Measurements from ENCODE around the gene SCARB2. TPM values are rescaled to one million over a fixed set of nuclear protein-coding genes. Genes with fewer than 3 reads are reported as not detected.
A peak's percentile ranks its signal among the peaks of the same experiment; 100 is the strongest.

The SCARB2 gene
- total RNA-seq, 1 donor from 2014 or later, result 106 TPM

DNA sequence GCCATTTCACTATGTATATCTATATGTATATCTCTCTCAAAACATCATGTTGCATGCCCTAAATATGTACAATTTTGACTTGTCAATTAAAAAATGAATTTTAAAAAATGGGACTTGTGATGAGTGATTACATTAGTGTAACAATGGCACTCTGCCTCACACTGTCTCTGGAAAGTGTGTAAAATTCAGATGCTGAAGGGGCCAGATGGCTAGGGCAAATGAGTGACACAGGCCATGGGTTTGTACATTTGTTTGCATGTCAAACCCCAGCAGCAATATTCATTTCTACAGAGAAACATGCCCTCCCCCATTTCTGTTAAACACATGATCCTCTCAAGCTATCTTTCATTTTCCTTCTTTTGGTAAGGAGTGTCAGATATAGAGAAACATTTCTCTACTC is 8.1 kb downstream of the SCARB2 start:
- Mint-ChIP-seq H3K9me3 (no peaks in the 10 kb centered on the region), H3K27me3 (ENCODE audit: low read depth) (no peaks in the 10 kb centered on the region), H3K4me1 (peaks cover 56% of the 10 kb centered on the region), H3K4me3 (no peak overlapping the region), H3K36me3 (no peaks in the 10 kb centered on the region), H3K27ac (peak overlapping the region; percentile 96)
- no peak for DNase-seq (ENCODE audit: low spot score in 2 of 2, unreplicated experiment in 2 of 2)
- TF ChIP-seq, protein P1, sequence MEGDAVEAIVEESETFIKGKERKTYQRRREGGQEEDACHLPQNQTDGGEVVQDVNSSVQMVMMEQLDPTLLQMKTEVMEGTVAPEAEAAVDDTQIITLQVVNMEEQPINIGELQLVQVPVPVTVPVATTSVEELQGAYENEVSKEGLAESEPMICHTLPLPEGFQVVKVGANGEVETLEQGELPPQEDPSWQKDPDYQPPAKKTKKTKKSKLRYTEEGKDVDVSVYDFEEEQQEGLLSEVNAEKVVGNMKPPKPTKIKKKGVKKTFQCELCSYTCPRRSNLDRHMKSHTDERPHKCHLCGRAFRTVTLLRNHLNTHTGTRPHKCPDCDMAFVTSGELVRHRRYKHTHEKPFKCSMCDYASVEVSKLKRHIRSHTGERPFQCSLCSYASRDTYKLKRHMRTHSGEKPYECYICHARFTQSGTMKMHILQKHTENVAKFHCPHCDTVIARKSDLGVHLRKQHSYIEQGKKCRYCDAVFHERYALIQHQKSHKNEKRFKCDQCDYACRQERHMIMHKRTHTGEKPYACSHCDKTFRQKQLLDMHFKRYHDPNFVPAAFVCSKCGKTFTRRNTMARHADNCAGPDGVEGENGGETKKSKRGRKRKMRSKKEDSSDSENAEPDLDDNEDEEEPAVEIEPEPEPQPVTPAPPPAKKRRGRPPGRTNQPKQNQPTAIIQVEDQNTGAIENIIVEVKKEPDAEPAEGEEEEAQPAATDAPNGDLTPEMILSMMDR (IDR thresholded peaks at IDR 0.05; ENCODE audit: unreplicated experiment), result no peak

GRCh38 chr4:76204936-76205335 is 8.7 kb downstream of the SCARB2 start:
- Mint-ChIP-seq H3K4me1 (peaks cover 57% of the 10 kb centered on the region), H3K27me3 (ENCODE audit: low read depth) (no peaks in the 10 kb centered on the region), H3K36me3 (no peaks in the 10 kb centered on the region), H3K9me3 (no peaks in the 10 kb centered on the region), H3K4me3 (no peak overlapping the region), H3K27ac (no peak overlapping the region)
- TF ChIP-seq, protein P1 (IDR thresholded peaks at IDR 0.05; ENCODE audit: unreplicated experiment), result no peak
- no peak for DNase-seq (ENCODE audit: low spot score in 2 of 2, unreplicated experiment in 2 of 2)

- H3K27me3 Mint-ChIP-seq (ENCODE audit: low read depth), result no peaks in the 10 kb centered on the region
- H3K9me3 Mint-ChIP-seq, result no peaks in the 10 kb centered on the region
- no peaks in the 10 kb centered on the region for H3K36me3 Mint-ChIP-seq
- TF ChIP-seq, protein P1 (IDR thresholded peaks at IDR 0.05; ENCODE audit: unreplicated experiment), result no peak
- H3K27ac Mint-ChIP-seq, result no peak overlapping the region
- no peak overlapping the region for H3K4me3 Mint-ChIP-seq
- peaks cover 65% of the 10 kb centered on the region for H3K4me1 Mint-ChIP-seq
- DNase-seq (ENCODE audit: low spot score in 2 of 2, unreplicated experiment in 2 of 2), result peak in 1 of 2 experiments; percentile 22
Measured at GRCh38 chr4:76203541-76203940, 10.1 kb downstream of the SCARB2 start.

- H3K4me1 Mint-ChIP-seq, result peaks cover 65% of the 10 kb centered on the region
- TF ChIP-seq, protein P1 (IDR thresholded peaks at IDR 0.05; ENCODE audit: unreplicated experiment), result no peak
- no peak for DNase-seq (ENCODE audit: low spot score in 2 of 2, unreplicated experiment in 2 of 2)
Measured at GRCh38 chr4:76201276-76201675, 12.3 kb downstream of the SCARB2 start.

DNA sequence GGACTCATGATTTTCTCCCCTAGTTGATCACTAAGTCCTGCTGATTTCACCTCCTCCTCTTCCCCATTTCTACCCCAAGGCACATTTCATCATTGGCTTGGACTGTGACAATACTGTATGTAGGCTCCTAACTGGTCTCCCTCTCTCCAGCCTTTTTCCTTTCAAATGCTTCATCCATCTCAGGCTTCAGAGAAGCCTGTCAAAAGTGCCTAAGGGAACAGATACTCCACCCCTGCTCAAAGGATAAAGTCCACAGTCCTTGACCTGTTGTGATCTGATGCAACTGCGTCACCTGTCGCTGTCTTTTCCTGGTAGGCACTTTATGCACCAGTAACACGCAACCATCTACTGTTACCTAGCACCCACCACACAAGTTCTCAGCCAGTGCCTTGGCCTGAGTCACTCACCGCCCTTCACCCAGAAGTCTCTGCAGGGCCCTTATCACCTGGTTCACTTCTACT is 12.8 kb downstream of the SCARB2 start:
- TF ChIP-seq, protein P1 (IDR thresholded peaks at IDR 0.05; ENCODE audit: unreplicated experiment), result no peak
- H3K9me3 Mint-ChIP-seq, result no peaks in the 10 kb centered on the region
- H3K27me3 Mint-ChIP-seq (ENCODE audit: low read depth), result no peaks in the 10 kb centered on the region
- no peaks in the 10 kb centered on the region for H3K36me3 Mint-ChIP-seq
- H3K4me3 Mint-ChIP-seq, result no peak overlapping the region
- peaks cover 60% of the 10 kb centered on the region for H3K4me1 Mint-ChIP-seq
- DNase-seq (ENCODE audit: low spot score in 2 of 2, unreplicated experiment in 2 of 2), result no peak
- H3K27ac Mint-ChIP-seq, result peak overlapping the region; percentile 66

More at GRCh38 chr4:76201276-76201675, 12.3 kb downstream of the SCARB2 start:
- Mint-ChIP-seq H3K36me3 (no peaks in the 10 kb centered on the region), H3K27ac (no peak overlapping the region), H3K27me3 (ENCODE audit: low read depth) (no peaks in the 10 kb centered on the region), H3K4me3 (no peak overlapping the region), H3K9me3 (no peaks in the 10 kb centered on the region)

All from mesothelial cell of epicardium (in vitro differentiated cells).